Measurements from ENCODE around the gene HSD17B14. TPM values are rescaled to one million over a fixed set of nuclear protein-coding genes. Genes with fewer than 3 reads are reported as not detected.

HSD17B14 gene
- polyA plus RNA-seq, 2 of the 4 experiments (the other 2 are of a cell fraction), result 11.1 to 20.9 TPM

GRCh38 chr19:48810151-48810550 lies 26.1 kb downstream of the HSD17B14 start:
- Histone ChIP-seq H3K9me3 (no peaks in the 10 kb centered on the region), H3K27ac (peak overlapping the region; percentile 76 to 87), H3K4me3 (peak overlapping the region; percentile 59), H3K4me2 (peak overlapping the region; percentile 80), H3K4me1 (peaks cover 14% of the 10 kb centered on the region)
- ChIA-PET POLR2A (interaction anchor here (0.7 to 2.0 kb wide), 7 partner anchors 9 to 90 kb away, joined by 3 to 8 read pairs (median 4); partner anchors contain the start of genes HSD17B14 and PPP1R15A), CTCF (interaction anchor here (1.2 to 9.7 kb wide), 8 partner anchors 9 to 161 kb away, joined by 3 to 138 read pairs (median 14); partner anchors contain the start of gene HSD17B14)
- ATAC-seq (no peak), FAIRE-seq (no peak), DNase-seq (ENCODE audit: low read depth in 1 of 2, low spot score in 1 of 2) (no peak)
- TF ChIP-seq ZC3H11A (IDR thresholded peaks at IDR 0.05), result no peak
- no peak for TF ChIP-seq EHF (CRISPR knock-in tag; IDR thresholded peaks at IDR 0.05)
- no peak for TF ChIP-seq PBX3 (IDR thresholded peaks at IDR 0.05)
- TF ChIP-seq FOSB (CRISPR knock-in tag; IDR thresholded peaks at IDR 0.05), result no peak
- TF ChIP-seq EHMT2 (IDR thresholded peaks at IDR 0.05; ENCODE audit: low read depth), result no peak
- TF ChIP-seq CBX8 (IDR thresholded peaks at IDR 0.05), result no peak
- TF ChIP-seq ZFP36 (IDR thresholded peaks at IDR 0.05; ENCODE audit: borderline replicate concordance, partially characterized antibody), result no peak
- no peak for TF ChIP-seq ZNF302 (CRISPR knock-in tag; IDR thresholded peaks at IDR 0.05)
- TF ChIP-seq ESRRA (IDR thresholded peaks at IDR 0.05; ENCODE audit: borderline replicate concordance, low read length), result no peak
- no peak for TF ChIP-seq HOXA7 (CRISPR knock-in tag; IDR thresholded peaks at IDR 0.05)
- WGBS (ENCODE audit: missing lambda C conversion rate), result 48% methylated on average over 7 of the region's 7 CpGs

- 0 out of 6 replicates have a peak, but pooled peaks of 1 of the 2 experiments have one; percentile 4 for ATAC-seq
- FAIRE-seq, result no peak
- TF ChIP-seq MAZ (IDR thresholded peaks at IDR 0.05; ENCODE audit: borderline replicate concordance, low read depth, low read length) (no peak), CEBPB (IDR thresholded peaks at IDR 0.05) (no peak), CTCF (IDR thresholded peaks at IDR 0.05) (peak; percentile 14; the same call in 1 of the 3 replicates), MAX (IDR thresholded peaks at IDR 0.05) (no peak), ZNF302 (CRISPR knock-in tag; IDR thresholded peaks at IDR 0.05) (no peak), PHF8 (IDR thresholded peaks at IDR 0.05; ENCODE audit: borderline replicate concordance, low read depth) (no peak), HES2 (IDR thresholded peaks at IDR 0.05) (no peak), RFX5 (IDR thresholded peaks at IDR 0.05) (peak; percentile 78), PBX3 (IDR thresholded peaks at IDR 0.05) (no peak), TP53 (CRISPR knock-in tag; IDR thresholded peaks at IDR 0.05) (no peak)
- peak in 1 of 2 experiments; percentile 48 for DNase-seq (ENCODE audit: low read depth in 1 of 2, low spot score in 1 of 2)
- no peaks in the 10 kb centered on the region for H3K9me3 ChIP-seq
- peak overlapping the region in 1 of 2 experiments; percentile 8; a peak in 1 of 6 replicates for H3K27ac ChIP-seq
- ChIA-PET CTCF (interaction anchor here (0.8 to 9.7 kb wide), 9 partner anchors 12 to 417 kb away, joined by 3 to 138 read pairs (median 6); partner anchors contain the start of gene HSD17B14), POLR2A (interaction anchor here (1.1 to 2.2 kb wide), 2 partner anchors 12 to 65 kb away, joined by 4 to 9 read pairs; partner anchors contain the start of gene PPP1R15A)
- H3K4me2 ChIP-seq, result no peak overlapping the region
- H3K4me1 ChIP-seq, result peaks cover 14% of the 10 kb centered on the region
- H3K4me3 ChIP-seq, result no peak overlapping the region
- 89% methylated on average over 12 of the region's 13 CpGs for WGBS (ENCODE audit: missing lambda C conversion rate)
Measured at GRCh38 chr19:48807590-48808308, 28.5 kb downstream of the HSD17B14 start.
